Skeletal muscle tissue (tissue), 4 donors: Measurements from ENCODE around the gene RAB15. TPM values are rescaled to one million over a fixed set of nuclear protein-coding genes. Genes with fewer than 3 reads are reported as not detected.

Source experiments
- H3K27ac ChIP-seq: one replicate; pipeline ENCODE4 v1.7.0; 2013; ENCODE audit warnings: mild to moderate bottlenecking, low read depth, low read length, inconsistent platforms
- H3K27me3 ChIP-seq, 3 donors: one replicate each; pipeline ENCODE4 v1.7.0; 2013; ENCODE audit warnings: low read length in 3 of 3; ENCODE audit not compliant: control insufficient read depth in 3 of 3, insufficient read depth in 3 of 3
- H3K36me3 ChIP-seq, 3 donors: one replicate each; pipeline ENCODE4 v1.7.0; 2013; ENCODE audit warnings: low read length in 3 of 3; ENCODE audit not compliant: control insufficient read depth in 3 of 3, insufficient read depth in 3 of 3
- H3K4me1 ChIP-seq, 3 donors: one replicate each; pipeline ENCODE4 v1.7.0; 2013; ENCODE audit warnings: low read length in 3 of 3, mild to moderate bottlenecking in 3 of 3; ENCODE audit not compliant: control insufficient read depth in 3 of 3, insufficient read depth in 3 of 3
- H3K4me3 ChIP-seq, 3 donors: one replicate each; pipeline ENCODE4 v1.7.0; 2013; ENCODE audit warnings: low read length in 3 of 3
- H3K9ac ChIP-seq, 3 donors: one replicate each; pipeline ENCODE4 v1.7.0; 2013; ENCODE audit warnings: low read length in 3 of 3, mild to moderate bottlenecking in 3 of 3, moderate library complexity in 2 of 3, low read depth in 1 of 3
- H3K9me3 ChIP-seq, 3 donors: one replicate each; pipeline ENCODE4 v1.7.0; 2013; ENCODE audit warnings: low read length in 3 of 3; ENCODE audit not compliant: control insufficient read depth in 3 of 3
- total RNA-seq: library from RNA; depleted of rRNA; stranded (reverse); fragments of >200 nt; gene quantifications from one replicate; pipeline ENCODE4 v1.2.3, GENCODE V29; 2014
- donor health status: Osteomylitis.

Gene RAB15
- total RNA-seq, 1 donor from 2014 or later, result 8.4 TPM

GRCh38 chr14:64931123-64931522 is 41.0 kb downstream of the RAB15 start:
- peak overlapping the region; percentile 49 for H3K27ac ChIP-seq
- H3K36me3 ChIP-seq, result peaks cover 0 to 27% (median 11%) of the 10 kb centered on the region in 3 donors
- H3K27me3 ChIP-seq, result no peaks in the 10 kb centered on the region
- peaks cover 24 to 32% (median 24%) of the 10 kb centered on the region in 3 donors for H3K4me1 ChIP-seq
- H3K9me3 ChIP-seq, result no peaks in the 10 kb centered on the region
- H3K4me3 ChIP-seq, result no peak overlapping the region
- H3K9ac ChIP-seq, result no peak overlapping the region

- H3K4me3 ChIP-seq, result no peak overlapping the region
- peak overlapping the region; percentile 49 for H3K27ac ChIP-seq
- H3K4me1 ChIP-seq, result peaks cover 19 to 28% (median 20%) of the 10 kb centered on the region in 3 donors
- H3K9ac ChIP-seq, result peak overlapping the region in 1 of 3 donors; percentile 18
- peaks cover 0 to 27% (median 12%) of the 10 kb centered on the region in 3 donors for H3K36me3 ChIP-seq
- H3K9me3 ChIP-seq, result no peaks in the 10 kb centered on the region
- H3K27me3 ChIP-seq, result no peaks in the 10 kb centered on the region
Observed at GRCh38 chr14:64930085-64930843, 41.9 kb downstream of the RAB15 start.

DNA sequence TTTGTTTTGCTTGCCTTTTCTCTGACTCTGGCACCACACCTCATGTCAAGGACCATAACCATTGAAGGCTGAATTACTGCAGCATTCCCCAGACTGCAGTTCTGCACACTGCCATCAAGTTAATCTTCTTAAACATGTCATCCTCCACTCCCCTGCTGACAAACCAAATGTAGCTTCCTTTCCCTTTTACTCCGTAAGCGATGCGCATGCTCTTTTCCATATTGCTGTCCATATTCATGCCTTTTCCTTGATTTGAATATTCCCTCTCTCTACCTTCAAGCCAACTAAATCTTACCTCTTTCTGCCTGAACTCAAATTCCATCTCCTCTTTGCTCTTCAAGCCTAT is 43.1 kb downstream of the RAB15 start:
- Histone ChIP-seq H3K4me3 (no peak overlapping the region), H3K4me1 (peaks cover 13 to 20% (median 16%) of the 10 kb centered on the region in 3 donors), H3K27me3 (no peaks in the 10 kb centered on the region), H3K9me3 (no peaks in the 10 kb centered on the region), H3K36me3 (peaks cover 5 to 37% (median 22%) of the 10 kb centered on the region in 3 donors), H3K27ac (no peak overlapping the region), H3K9ac (no peak overlapping the region)

- no peaks in the 10 kb centered on the region for H3K27me3 ChIP-seq
- no peak overlapping the region for H3K4me3 ChIP-seq
- no peak overlapping the region for H3K9ac ChIP-seq
- H3K9me3 ChIP-seq, result no peaks in the 10 kb centered on the region
- no peak overlapping the region for H3K27ac ChIP-seq
- peaks cover 5 to 40% (median 24%) of the 10 kb centered on the region in 3 donors for H3K36me3 ChIP-seq
- H3K4me1 ChIP-seq, result peaks cover 13 to 18% (median 15%) of the 10 kb centered on the region in 3 donors
Observed at GRCh38 chr14:64928239-64929013, 43.7 kb downstream of the RAB15 start.

DNA sequence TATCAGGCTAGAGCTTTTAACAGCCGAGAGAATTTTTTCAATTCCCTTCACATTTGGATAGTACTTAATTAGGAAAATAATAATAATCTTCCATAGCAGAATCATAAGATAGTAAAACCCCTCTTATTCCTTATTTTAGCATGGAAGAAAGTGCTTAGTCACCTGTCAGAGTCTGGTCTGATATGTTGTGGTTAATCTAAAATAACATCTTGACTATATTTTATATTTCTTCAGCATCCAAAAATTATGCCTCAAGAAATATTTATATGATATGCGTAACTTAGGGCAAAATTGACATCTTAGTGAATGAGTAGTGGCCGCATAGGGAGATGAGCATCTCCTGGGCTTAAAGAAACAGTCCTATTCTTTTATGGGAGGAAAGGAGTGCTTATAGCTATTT is 45.1 kb downstream of the RAB15 start:
- Histone ChIP-seq H3K4me3 (no peak overlapping the region), H3K4me1 (peaks cover 13 to 18% (median 15%) of the 10 kb centered on the region in 3 donors), H3K9ac (peak overlapping the region in 2 of 3 donors; percentile 1 to 46), H3K27me3 (no peaks in the 10 kb centered on the region), H3K27ac (peak overlapping the region; percentile 31), H3K36me3 (peaks cover 5 to 29% (median 24%) of the 10 kb centered on the region in 3 donors), H3K9me3 (no peaks in the 10 kb centered on the region)

DNA sequence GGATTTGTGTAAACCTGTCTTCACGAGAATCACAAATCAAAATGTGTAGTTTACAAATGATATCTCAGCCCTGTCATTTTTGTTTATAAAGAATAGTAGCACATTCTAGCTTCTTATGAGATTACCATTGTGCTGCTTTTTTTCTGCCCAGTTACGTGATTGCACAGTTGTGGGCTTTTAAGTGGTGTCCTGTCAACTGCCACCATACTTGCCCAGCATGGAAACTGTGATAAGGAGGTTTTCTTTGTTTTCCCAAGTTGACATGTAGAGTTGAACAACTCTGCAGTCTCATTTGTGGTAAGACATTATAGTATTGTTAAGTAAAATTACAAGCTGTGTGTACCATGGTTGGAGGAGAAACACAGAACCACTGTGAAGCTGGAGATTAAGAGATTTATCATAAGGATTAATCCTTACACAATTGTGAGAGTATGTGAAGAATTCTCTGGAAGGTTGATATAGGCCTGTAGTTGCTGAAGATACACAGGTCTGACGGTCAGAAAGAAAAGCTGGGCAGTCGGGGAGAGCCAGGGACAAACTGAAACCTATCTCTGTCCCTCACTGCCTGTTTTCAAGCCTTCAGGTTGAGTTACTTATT is 45.6 kb downstream of the RAB15 start:
- Histone ChIP-seq H3K36me3 (peaks cover 5 to 29% (median 22%) of the 10 kb centered on the region in 3 donors), H3K27ac (peak overlapping the region; percentile 31)

DNA sequence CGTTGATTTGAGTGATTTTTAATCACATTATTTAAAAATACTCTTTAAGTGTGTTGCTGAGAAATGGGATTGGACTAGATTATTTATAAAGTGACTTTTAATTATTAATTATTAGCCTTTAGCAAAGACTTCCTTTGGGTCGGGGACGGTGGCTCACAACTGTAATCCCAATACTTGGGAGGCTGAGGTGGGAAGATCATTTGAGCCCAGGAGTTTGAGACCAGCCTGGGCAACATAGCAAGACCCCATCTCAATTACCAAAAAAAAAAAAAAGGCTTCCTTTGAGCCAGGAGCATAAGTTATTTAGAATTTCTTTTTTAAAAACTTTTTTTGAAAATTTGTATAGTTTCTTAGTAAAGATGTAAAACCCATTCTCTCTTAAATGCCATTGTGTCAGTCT is 49.1 kb downstream of the RAB15 start:
- Histone ChIP-seq H3K27ac (no peak overlapping the region), H3K4me3 (no peak overlapping the region), H3K9me3 (no peaks in the 10 kb centered on the region), H3K4me1 (peaks cover 7 to 11% (median 10%) of the 10 kb centered on the region in 3 donors), H3K36me3 (peaks cover 5 to 20% (median 14%) of the 10 kb centered on the region in 3 donors), H3K9ac (no peak overlapping the region), H3K27me3 (no peaks in the 10 kb centered on the region)

More for the DNA sequence above, 45.6 kb downstream of the RAB15 start:
- Histone ChIP-seq H3K9ac (peak overlapping the region in 2 of 3 donors; percentile 1 to 46), H3K4me3 (no peak overlapping the region), H3K9me3 (no peaks in the 10 kb centered on the region), H3K4me1 (peaks cover 13 to 18% (median 15%) of the 10 kb centered on the region in 3 donors), H3K27me3 (no peaks in the 10 kb centered on the region)

GRCh38 chr14:64920465-64920864 is 51.7 kb downstream of the RAB15 start:
- Histone ChIP-seq H3K4me1 (peaks cover 11 to 17% (median 15%) of the 10 kb centered on the region in 3 donors), H3K36me3 (peaks cover 5 to 13% (median 12%) of the 10 kb centered on the region in 3 donors), H3K9ac (no peak overlapping the region), H3K27ac (no peak overlapping the region), H3K9me3 (no peaks in the 10 kb centered on the region), H3K4me3 (no peak overlapping the region), H3K27me3 (no peaks in the 10 kb centered on the region)

DNA sequence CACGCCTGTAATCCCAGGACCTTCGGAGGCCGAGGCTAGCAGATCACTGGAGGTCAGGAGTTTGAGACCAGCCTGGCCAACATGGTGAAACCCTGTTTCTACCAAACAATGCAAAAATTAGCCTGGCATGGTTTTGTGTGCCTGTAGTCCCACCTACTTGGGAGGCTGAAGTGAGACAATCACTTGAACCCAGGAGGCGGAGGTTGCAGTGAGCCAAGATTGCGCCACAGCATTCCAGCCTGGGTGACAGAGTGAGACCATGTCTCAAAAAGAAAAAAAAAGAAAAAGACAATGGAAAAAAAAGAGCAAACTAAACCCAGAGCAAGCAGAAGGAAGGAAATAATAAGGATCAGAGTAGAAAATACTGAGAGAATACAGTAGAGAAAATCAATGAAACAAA is 52.5 kb downstream of the RAB15 start:
- Histone ChIP-seq H3K9ac (no peak overlapping the region), H3K27ac (no peak overlapping the region), H3K4me3 (no peak overlapping the region), H3K27me3 (no peaks in the 10 kb centered on the region), H3K4me1 (peaks cover 18 to 24% (median 22%) of the 10 kb centered on the region in 3 donors), H3K36me3 (peaks cover 3 to 8% (median 6%) of the 10 kb centered on the region in 3 donors), H3K9me3 (no peaks in the 10 kb centered on the region)
